Fibroblast of pulmonary artery (primary cell): ENCODE data around the gene COBLL1.
A peak's percentile ranks its signal among the peaks of the same experiment; 100 is the strongest.

Experiments
- DNase-seq: peaks from one replicate; pipeline ENCODE4 v3.0.0-alpha.2; 2010; ENCODE audit warnings: low read depth
- H3K4me3 ChIP-seq: replicated peaks from 2 replicates; pipeline ENCODE4 v1.5.1; 2011; ENCODE audit warnings: low read depth, mild to moderate bottlenecking, control low read depth, low read length, moderate library complexity
- CTCF ChIP-seq: IDR thresholded peaks from 2 replicates; pipeline ENCODE4 v1.5.1; 2011; ENCODE audit warnings: mild to moderate bottlenecking, control low read depth, low read length, inconsistent platforms; ENCODE audit errors: missing control alignments

COBLL1 gene

GRCh38 chr2:164752956-164753355 lies 88.7 kb downstream of the COBLL1 start:
- H3K4me3 ChIP-seq = no peak overlapping the region
- TF ChIP-seq CTCF = no peak
- DNase-seq = no peak

- TF ChIP-seq CTCF = no peak
- no peak for DNase-seq
- H3K4me3 ChIP-seq = no peak overlapping the region
Measured at GRCh38 chr2:164747783-164748433, 93.7 kb downstream of the COBLL1 start.

GRCh38 chr2:164747140-164747539 lies 94.5 kb downstream of the COBLL1 start:
- TF ChIP-seq CTCF = no peak
- DNase-seq = no peak

GRCh38 chr2:164746713-164747112 lies 94.9 kb downstream of the COBLL1 start:
- no peak for DNase-seq
- no peak overlapping the region for H3K4me3 ChIP-seq
- no peak for TF ChIP-seq CTCF

More at GRCh38 chr2:164747140-164747539, 94.5 kb downstream of the COBLL1 start:
- no peak overlapping the region for H3K4me3 ChIP-seq

GRCh38 chr2:164745012-164745797 lies 96.4 kb downstream of the COBLL1 start:
- no peak for TF ChIP-seq CTCF
- no peak overlapping the region for H3K4me3 ChIP-seq
- peak; percentile 12 for DNase-seq

GRCh38 chr2:164742738-164743317 lies 98.8 kb downstream of the COBLL1 start:
- no peak for DNase-seq
- H3K4me3 ChIP-seq = no peak overlapping the region
- no peak for TF ChIP-seq CTCF
